Adrenal gland (tissue), 12 donors: Measurements from ENCODE around the gene PCSK4. TPM values are rescaled to one million over a fixed set of nuclear protein-coding genes. Genes with fewer than 3 reads are reported as not detected.

Source experiments
- DNase-seq, 7 donors: peaks; one replicate each; pipeline ENCODE4 v3.0.0-alpha.2; 2019 to 2020
- H3K27ac ChIP-seq, 5 donors: fragments of 200-600 bp; sonication (generic) in 4 of 5; 1 replicate in 3 of 5; 2 replicates in 2 of 5; pipeline versions ENCODE4 v1.5.1 to v1.8.0; 2016 to 2020; ENCODE audit warnings: mild to moderate bottlenecking in 1 of 5
- H3K27me3 ChIP-seq: fragments of 200-600 bp; 2 replicates; pipeline ENCODE4 v1.8.0; 2021
- H3K36me3 ChIP-seq, 2 donors: fragments of 200-600 bp; replicated peaks in 1 of 2; 1 replicate in 1 of 2; 2 replicates in 1 of 2; pipeline versions ENCODE4 v1.5.1 to v1.8.0; 2018 to 2022
- H3K4me1 ChIP-seq, 2 donors: fragments of 200-600 bp; replicated peaks in 1 of 2; 1 replicate in 1 of 2; 2 replicates in 1 of 2; pipeline versions ENCODE4 v1.5.1 to v1.8.0; 2018 to 2021
- H3K4me3 ChIP-seq, 4 donors: fragments of 200-600 bp; sonication (generic) in 3 of 4; one replicate each; pipeline ENCODE4 v1.5.1; 2016 to 2018
- H3K9me3 ChIP-seq, 3 donors: fragments of 200-600 bp; sonication (generic) in 1 of 3; replicated peaks in 1 of 3; 1 replicate in 2 of 3; 2 replicates in 1 of 3; pipeline versions ENCODE4 v1.5.1 to v1.8.0; 2016 to 2021
- CTCF ChIP-seq, 6 experiments: fragments of 450-650 bp in 4 of 6; fragments of 200-600 bp in 2 of 6; sonication (generic) in 1 of 6; IDR thresholded peaks; 1 replicate in 5 of 6; 2 replicates in 1 of 6; pipeline versions ENCODE4 v1.5.1 to v1.8.0; 2016 to 2021; ENCODE audit warnings: antibody characterized with exemption in 6 of 6, mild to moderate bottlenecking in 2 of 6, moderate library complexity in 1 of 6
- POLR2A ChIP-seq, 2 donors: fragments of 450-650 bp; IDR thresholded peaks; one replicate each; pipeline ENCODE4 v1.6.1; 2017; ENCODE audit warnings: antibody characterized with exemption in 2 of 2, mild to moderate bottlenecking in 2 of 2, moderate library complexity in 1 of 2
- WGBS, 4 donors: extraction: QIAGEN DNeasy Blood & Tissue Kit in 2 of 4; methylation state at CpG; one replicate each; pipeline versions ENCODE4 v1.1.5 to v1.1.7; 2013 to 2017; 5-methylcytosine and 5-hydroxymethylcytosine counted together
- intact Hi-C, 2 donors: fragments of 100-400 bp; cut with DNase I; formaldehyde crosslinking; loops; one replicate each; pipeline versions ENCODE4 v1.14.1 to v1.15.0; 2022 to 2023
- polyA plus RNA-seq, 3 donors: library from polyadenylated mRNA; stranded (reverse); fragments of 200-250 nt in 2 of 3; fragments of 350-450 nt in 1 of 3; fragmentation: Illumina TruSeq in 1 of 3; extraction: RNeasy Lipid Tissue Mini Kit (QIAGEN cat#74804) in 1 of 3; gene quantifications; one replicate each; pipeline ENCODE4 v1.2.3, GENCODE V29; 2013 to 2014
- total RNA-seq, 9 donors: library from RNA; depleted of rRNA in 4 of 9; stranded (reverse); fragments of >200 nt in 4 of 9; fragments of 120-200 nt in 1 of 9; fragmentation: NEBNext Ultra II Directional in 1 of 9; extraction: Animal tissue kit (Norgen Biotek cat#: 25700) in 1 of 9; gene quantifications; one replicate each; pipeline versions ENCODE4 v1.1.0 to v1.2.4, GENCODE V29; 2013 to 2023
- donor health status: healthy with polysubstance abuse.
- donor health status: Bipolar disorder and iron deficiency.
- donor health status: DM: yes; HTN: yes; CAD: no.
- donor health status: DM: no; HTN: no; CAD: no.
- donor health status: DM: no; HTN: no; CAD: no.
- donor health status: DM: yes; HTN: yes; CAD: no.

Gene PCSK4
- total and polyA plus RNA-seq, 12 donors = 1.2 to 29.7 (median 4.8) TPM

GRCh38 chr19:1470055-1470304 is 20.2 kb downstream of the PCSK4 start:
- H3K4me3 ChIP-seq = peak overlapping the region in 1 of 4 donors; percentile 35
- no peaks in the 10 kb centered on the region for H3K9me3 ChIP-seq
- H3K27ac ChIP-seq = peak overlapping the region in 1 of 5 donors; percentile 2
- 0 to 10% (median 5%) methylated on average over 5 to 22 of the region's 22 CpGs for WGBS, 4 donors
- DNase-seq = no peak
- H3K36me3 ChIP-seq = no peaks in the 10 kb centered on the region
- H3K4me1 ChIP-seq = peaks cover 20 to 56% of the 10 kb centered on the region in 2 donors
- TF ChIP-seq CTCF (IDR thresholded peaks at IDR 0.05) = no peak
- no peak for TF ChIP-seq POLR2A (IDR thresholded peaks at IDR 0.05)
- H3K27me3 ChIP-seq = peaks cover 77% of the 10 kb centered on the region
- intact Hi-C loops = no loop called here

GRCh38 chr19:1469255-1470054 is 20.7 kb downstream of the PCSK4 start:
- Histone ChIP-seq H3K4me3 (peak overlapping the region in 1 of 4 donors; percentile 15), H3K27ac (peak overlapping the region in 1 of 5 donors; percentile 2), H3K27me3 (peaks cover 77% of the 10 kb centered on the region), H3K9me3 (no peaks in the 10 kb centered on the region), H3K4me1 (peaks cover 20 to 56% of the 10 kb centered on the region in 2 donors), H3K36me3 (no peaks in the 10 kb centered on the region)
- DNase-seq = no peak
- TF ChIP-seq POLR2A (IDR thresholded peaks at IDR 0.05) = no peak
- TF ChIP-seq CTCF (IDR thresholded peaks at IDR 0.05) = no peak
- intact Hi-C loops = no loop called here
- 0 to 6% (median 4%) methylated on average over 3 to 117 of the region's 117 CpGs for WGBS, 4 donors

GRCh38 chr19:1468821-1469254 is 21.3 kb downstream of the PCSK4 start:
- H3K4me3 ChIP-seq = peak overlapping the region in 1 of 4 donors; percentile 15
- 5 to 8% (median 6%) methylated on average over 13 to 47 of the region's 47 CpGs; no CpG with 5 or more reads in 1 of the 4 donors for WGBS, 4 donors

More at GRCh38 chr19:1468821-1469254, 21.3 kb downstream of the PCSK4 start:
- no peak for TF ChIP-seq POLR2A (IDR thresholded peaks at IDR 0.05)
- TF ChIP-seq CTCF (IDR thresholded peaks at IDR 0.05) = no peak
- peak in 1 of 7 donors; percentile 52 for DNase-seq
- Histone ChIP-seq H3K36me3 (no peaks in the 10 kb centered on the region), H3K27ac (no peak overlapping the region), H3K4me1 (peaks cover 15 to 51% of the 10 kb centered on the region in 2 donors), H3K9me3 (no peaks in the 10 kb centered on the region), H3K27me3 (peaks cover 75% of the 10 kb centered on the region)
- intact Hi-C loops = no loop called here
